HFFc6 (cell line): ENCODE data around the gene SGMS1. TPM values are rescaled to one million over a fixed set of nuclear protein-coding genes. Genes with fewer than 3 reads are reported as not detected.

ENCODE experiments used
- DNase-seq: peaks from one replicate; pipeline ENCODE4 v3.0.0-alpha.2; 2018
- H3K27ac Mint-ChIP-seq: 2 replicates; pipeline ENCODE4 v1.8.0; 2020; ENCODE audit warnings: mild to moderate bottlenecking, mixed read lengths
- H3K27me3 Mint-ChIP-seq: 2 replicates; pipeline ENCODE4 v1.8.0; 2021; ENCODE audit warnings: mild to moderate bottlenecking, moderate library complexity, mixed read lengths; ENCODE audit not compliant: insufficient read depth
- H3K36me3 Mint-ChIP-seq: 2 replicates; pipeline ENCODE4 v1.8.0; 2021; ENCODE audit warnings: low read depth, mixed read lengths
- H3K4me1 Mint-ChIP-seq: 2 replicates; pipeline ENCODE4 v1.8.0; 2020; ENCODE audit warnings: low read depth, mixed read lengths
- H3K4me3 Mint-ChIP-seq: 2 replicates; pipeline ENCODE4 v1.8.0; 2020; ENCODE audit warnings: mild to moderate bottlenecking, moderate library complexity, mixed read lengths
- H3K9me3 Mint-ChIP-seq: 2 replicates; pipeline ENCODE4 v1.8.0; 2020; ENCODE audit warnings: mild to moderate bottlenecking, mixed read lengths
- CTCF ChIP-seq: fragments of 200-600 bp; sonication (generic); IDR thresholded peaks from 2 replicates; pipeline ENCODE4 v1.5.0; 2021; ENCODE audit warnings: antibody characterized with exemption, mild to moderate bottlenecking
- total RNA-seq, 6 experiments: library from RNA; stranded (reverse); fragmentation: NEBNext Ultra II Directional; extraction: Animal tissue kit (Norgen Biotek cat#: 25700); gene quantifications; 2 replicates in 1 of 6; 3 replicates in 5 of 6; pipeline ENCODE4 v1.2.3, GENCODE V29; 2021

SGMS1 gene
- total RNA-seq, 6 experiments from 2014 or later, result 19.6 to 27.5 (median 24.6) TPM

DNA sequence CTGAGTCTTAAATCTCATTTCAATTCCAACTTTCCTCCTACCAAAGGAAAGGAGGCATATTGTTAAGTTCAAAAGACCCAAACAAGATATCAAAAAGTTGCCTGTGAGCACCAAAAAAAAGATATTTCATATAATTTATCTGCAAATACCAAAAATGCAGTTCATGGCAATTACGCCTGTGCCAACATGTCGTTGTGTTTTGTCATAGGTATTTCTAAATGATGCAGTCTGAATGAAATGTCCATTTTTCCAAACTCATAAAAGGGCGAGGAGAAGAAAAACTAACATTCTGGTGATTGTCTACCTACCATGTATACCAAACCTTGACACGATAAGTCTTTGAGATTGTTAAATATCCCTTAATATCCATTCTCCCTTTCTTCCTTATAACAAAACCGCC, 109.8 kb downstream of the SGMS1 start:
- H3K27me3 Mint-ChIP-seq, result no peaks in the 10 kb centered on the region
- no peaks in the 10 kb centered on the region for H3K36me3 Mint-ChIP-seq
- H3K27ac Mint-ChIP-seq, result no peak overlapping the region
- no peak overlapping the region for H3K4me3 Mint-ChIP-seq
- peaks cover 23% of the 10 kb centered on the region for H3K4me1 Mint-ChIP-seq
- H3K9me3 Mint-ChIP-seq, result no peaks in the 10 kb centered on the region
- no peak for DNase-seq
- no peak for TF ChIP-seq CTCF

DNA sequence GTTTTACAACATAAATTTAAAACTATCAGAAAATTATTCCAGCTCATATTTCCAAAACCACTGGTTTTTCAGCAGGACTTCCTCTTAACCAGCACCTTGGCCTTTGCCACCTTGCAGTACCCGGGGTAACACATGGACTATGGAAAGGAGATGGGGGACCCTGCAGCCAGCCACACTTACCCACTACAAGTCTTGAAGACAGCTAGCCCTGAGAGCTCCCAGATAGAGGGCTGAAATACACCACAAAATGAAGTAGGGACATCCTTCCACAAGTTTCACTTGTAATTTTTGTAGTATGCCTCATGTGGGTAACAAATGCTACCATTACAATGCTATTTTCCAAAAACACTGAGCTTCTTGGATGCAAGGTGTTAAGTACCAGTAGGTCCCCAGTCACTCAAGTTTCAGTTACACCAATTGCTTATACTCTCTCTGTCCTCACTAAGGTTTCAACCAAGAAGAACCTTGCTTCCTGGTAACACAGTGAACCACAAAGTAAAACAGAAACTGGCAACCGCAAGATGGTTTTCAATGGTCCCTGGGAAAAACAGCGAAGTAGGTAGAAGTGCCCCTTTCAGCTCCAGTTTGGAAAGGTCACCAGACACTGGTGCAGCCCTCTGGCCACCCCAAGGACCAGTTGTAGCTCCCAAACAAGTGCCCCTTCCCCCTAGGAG, 110.9 kb downstream of the SGMS1 start:
- peaks cover 23% of the 10 kb centered on the region for H3K4me1 Mint-ChIP-seq
- no peak for DNase-seq
- no peak overlapping the region for H3K4me3 Mint-ChIP-seq
- no peak overlapping the region for H3K27ac Mint-ChIP-seq
- H3K27me3 Mint-ChIP-seq, result no peaks in the 10 kb centered on the region
- H3K36me3 Mint-ChIP-seq, result no peaks in the 10 kb centered on the region
- H3K9me3 Mint-ChIP-seq, result no peaks in the 10 kb centered on the region
- TF ChIP-seq CTCF, result no peak

DNA sequence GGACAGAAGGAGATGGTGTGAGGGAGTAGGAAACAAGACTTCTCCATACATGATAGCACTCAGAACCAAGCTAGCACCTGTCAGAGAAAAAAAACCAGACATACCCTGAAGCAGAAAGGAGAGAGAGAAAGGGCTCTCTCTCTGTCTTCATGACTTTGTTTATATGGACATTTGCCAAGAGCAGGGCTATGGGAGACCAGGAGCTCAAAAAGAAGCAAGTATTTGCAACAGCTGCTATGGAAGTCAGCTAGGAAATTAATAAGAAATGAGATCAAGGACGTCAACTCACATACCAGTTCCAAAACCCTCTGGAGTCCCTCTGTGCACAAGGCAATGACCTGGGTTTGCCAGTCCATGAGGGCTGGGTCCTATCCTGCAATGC, 111.6 kb downstream of the SGMS1 start:
- no peaks in the 10 kb centered on the region for H3K27me3 Mint-ChIP-seq
- TF ChIP-seq CTCF, result no peak
- no peaks in the 10 kb centered on the region for H3K36me3 Mint-ChIP-seq
- H3K9me3 Mint-ChIP-seq, result no peaks in the 10 kb centered on the region
- no peak overlapping the region for H3K27ac Mint-ChIP-seq
- DNase-seq, result no peak
- no peak overlapping the region for H3K4me3 Mint-ChIP-seq
- H3K4me1 Mint-ChIP-seq, result peaks cover 23% of the 10 kb centered on the region

GRCh38 chr10:50511492-50512213, 112.1 kb downstream of the SGMS1 start:
- H3K9me3 Mint-ChIP-seq, result no peaks in the 10 kb centered on the region
- no peaks in the 10 kb centered on the region for H3K36me3 Mint-ChIP-seq
- peak; percentile 8 for DNase-seq
- no peak for TF ChIP-seq CTCF
- H3K27me3 Mint-ChIP-seq, result no peaks in the 10 kb centered on the region
- H3K4me1 Mint-ChIP-seq, result peaks cover 23% of the 10 kb centered on the region
- H3K27ac Mint-ChIP-seq, result no peak overlapping the region
- no peak overlapping the region for H3K4me3 Mint-ChIP-seq

GRCh38 chr10:50510517-50511473, 113.0 kb downstream of the SGMS1 start:
- Mint-ChIP-seq H3K36me3 (no peaks in the 10 kb centered on the region), H3K27me3 (no peaks in the 10 kb centered on the region; the same call in 1 of the 2 replicates), H3K9me3 (no peaks in the 10 kb centered on the region), H3K27ac (no peak overlapping the region), H3K4me1 (peaks cover 23% of the 10 kb centered on the region), H3K4me3 (no peak overlapping the region)
- no peak for DNase-seq
- TF ChIP-seq CTCF, result no peak
